ENCODE data around the gene SMIM35.
"Not testable (repeated sequence)": the region's sequence is repeated elsewhere in the genome, so short reads cannot be mapped to it uniquely, and the experiment has no call there.

Gene SMIM35

GRCh38 chr11:118017631-118018315 lies 69.0 kb downstream of the SMIM35 start:
- no peak for DNase-seq

- no peak for DNase-seq
These were observed 69.7 kb downstream of the SMIM35 start for GRCh38 chr11:118017111-118017510.

GRCh38 chr11:118016104-118016503 lies 70.7 kb downstream of the SMIM35 start:
- DNase-seq: peak; percentile 67

GRCh38 chr11:118015385-118015841 lies 71.3 kb downstream of the SMIM35 start:
- DNase-seq: peak; percentile 87

- no peak for DNase-seq
These were observed 72.7 kb downstream of the SMIM35 start for GRCh38 chr11:118014022-118014421.

GRCh38 chr11:118012083-118012669 lies 74.6 kb downstream of the SMIM35 start:
- peak; percentile 95 for DNase-seq

GRCh38 chr11:118010738-118011461 lies 75.9 kb downstream of the SMIM35 start:
- DNase-seq: peak; percentile 68

- no peak for DNase-seq
These were observed 76.7 kb downstream of the SMIM35 start for GRCh38 chr11:118009864-118010737.

GRCh38 chr11:118008271-118008911 lies 78.4 kb downstream of the SMIM35 start:
- DNase-seq: no peak

GRCh38 chr11:118007563-118008270 lies 79.0 kb downstream of the SMIM35 start:
- not testable (repeated sequence) for DNase-seq

GRCh38 chr11:118007040-118007439 lies 79.7 kb downstream of the SMIM35 start:
- no peak for DNase-seq

- no peak for DNase-seq
These were observed 80.6 kb downstream of the SMIM35 start for GRCh38 chr11:118006153-118006534.

GRCh38 chr11:118005224-118006152 lies 81.3 kb downstream of the SMIM35 start:
- no peak for DNase-seq

GRCh38 chr11:118004543-118005223 lies 82.1 kb downstream of the SMIM35 start:
- no peak for DNase-seq

- no peak for DNase-seq
These were observed 83.3 kb downstream of the SMIM35 start for GRCh38 chr11:118003456-118003855.

- peak; percentile 47 for DNase-seq
These were observed 84.0 kb downstream of the SMIM35 start for GRCh38 chr11:118002541-118003423.

GRCh38 chr11:118002010-118002540 lies 84.7 kb downstream of the SMIM35 start:
- no peak for DNase-seq

GRCh38 chr11:118001494-118001971 lies 85.2 kb downstream of the SMIM35 start:
- DNase-seq: no peak

- DNase-seq: no peak
These were observed 85.9 kb downstream of the SMIM35 start for GRCh38 chr11:118000850-118001228.

Data from GDM1 (cell line).